Spinal cord (tissue), 10 donors: Measurements from ENCODE around the gene CA5A. TPM values are rescaled to one million over a fixed set of nuclear protein-coding genes. Genes with fewer than 3 reads are reported as not detected.
"Not testable (repeated sequence)": the region's sequence is repeated elsewhere in the genome, so short reads cannot be mapped to it uniquely, and the experiment has no call there.

Experiments used
- DNase-seq, 6 donors: peaks; one replicate each; pipeline versions ENCODE4 v3.0.0 to v3.0.0-alpha.2; 2013 to 2015; ENCODE audit warnings: low spot score in 6 of 6, low read depth in 4 of 6
- H3K27ac ChIP-seq: one replicate; pipeline ENCODE4 v1.5.1; 2013; ENCODE audit warnings: low read depth, low read length, control low read depth
- H3K27me3 ChIP-seq: one replicate; pipeline ENCODE4 v1.6.1; 2013; ENCODE audit warnings: low read length; ENCODE audit not compliant: control insufficient read depth, insufficient read depth
- H3K36me3 ChIP-seq: one replicate; pipeline ENCODE4 v1.6.1; 2013; ENCODE audit warnings: low read length; ENCODE audit not compliant: control insufficient read depth, insufficient read depth
- H3K4me1 ChIP-seq: one replicate; pipeline ENCODE4 v1.6.1; 2013; ENCODE audit warnings: low read length; ENCODE audit not compliant: control insufficient read depth, insufficient read depth
- H3K4me3 ChIP-seq: one replicate; pipeline ENCODE4 v1.5.1; 2013; ENCODE audit warnings: low read depth, low read length, control low read depth
- H3K9me3 ChIP-seq: one replicate; pipeline ENCODE4 v1.6.1; 2013; ENCODE audit warnings: low read length; ENCODE audit not compliant: control insufficient read depth, insufficient read depth
- WGBS: methylation state at CpG from one replicate; pipeline ENCODE4 v1.1.5; 2013; ENCODE audit warnings: missing lambda C conversion rate; ENCODE audit not compliant: insufficient coverage; 5-methylcytosine and 5-hydroxymethylcytosine counted together
- polyA plus RNA-seq, 2 donors: library from polyadenylated mRNA; unstranded; fragments of 120-200 nt; gene quantifications; one replicate each; pipeline ENCODE4 v1.2.1, GENCODE V29; 2013; ENCODE audit not compliant: insufficient read length in 2 of 2
- total RNA-seq, 2 donors: library from RNA; depleted of rRNA in 1 of 2; stranded (reverse); fragments of 120-200 nt in 1 of 2; fragments of >200 nt in 1 of 2; gene quantifications; one replicate each; pipeline versions ENCODE4 v1.2.3 to v1.2.4, GENCODE V29; 2013 to 2014
- donor health status: healthy.

CA5A gene
- total and polyA plus RNA-seq, 4 donors = 0.10 to 0.55 (median 0.27) TPM; not detected in 1

GRCh38 chr16:87939562-87940423 lies 3.5 kb upstream of the CA5A start:
- Histone ChIP-seq H3K36me3 (no peaks in the 10 kb centered on the region), H3K27ac (no peak overlapping the region), H3K4me1 (no peaks in the 10 kb centered on the region), H3K27me3 (no peaks in the 10 kb centered on the region), H3K4me3 (no peak overlapping the region), H3K9me3 (no peaks in the 10 kb centered on the region)
- DNase-seq = no peak
- WGBS = 92% methylated on average over 11 of the region's 13 CpGs

DNA sequence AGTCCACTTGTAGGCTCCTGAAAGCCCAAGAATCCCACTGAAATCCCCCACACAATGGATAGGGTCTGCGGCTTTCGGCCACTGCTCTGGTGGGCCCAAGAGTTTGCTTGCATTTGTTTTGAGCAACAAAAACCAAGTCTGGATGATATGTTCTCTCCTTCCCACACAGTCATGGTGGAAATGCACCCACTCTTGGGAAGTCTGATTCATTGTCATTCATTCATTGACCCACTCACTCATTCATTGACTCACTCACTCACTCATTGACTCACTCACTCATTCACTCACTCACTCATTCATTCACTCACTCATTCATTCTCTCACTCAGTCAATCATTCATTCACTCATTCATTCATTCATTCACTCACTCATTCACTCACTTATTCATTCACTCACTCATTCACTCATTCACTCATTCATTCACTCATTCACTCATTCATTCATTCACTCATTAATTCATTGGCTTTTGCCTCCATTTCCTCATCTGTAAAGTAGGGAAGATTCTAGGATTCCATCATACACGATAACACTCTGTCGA lies 2.2 kb upstream of the CA5A start:
- no peaks in the 10 kb centered on the region for H3K27me3 ChIP-seq
- WGBS = 98% methylated on average over 4 of the region's 4 CpGs
- no peak overlapping the region for H3K4me3 ChIP-seq
- no peaks in the 10 kb centered on the region for H3K9me3 ChIP-seq
- H3K36me3 ChIP-seq = no peaks in the 10 kb centered on the region
- DNase-seq = no peak
- no peaks in the 10 kb centered on the region for H3K4me1 ChIP-seq
- no peak overlapping the region for H3K27ac ChIP-seq

GRCh38 chr16:87937231-87937542 lies 858 bp upstream of the CA5A start:
- WGBS = 92% methylated on average over 2 of the region's 7 CpGs
- not testable (repeated sequence) for H3K9me3 ChIP-seq, H3K4me3 ChIP-seq, DNase-seq, H3K27ac ChIP-seq, H3K36me3 ChIP-seq, H3K27me3 ChIP-seq, H3K4me1 ChIP-seq

GRCh38 chr16:87936016-87936374 lies 334 bp downstream of the CA5A start:
- not testable (repeated sequence) for H3K27me3 ChIP-seq, H3K36me3 ChIP-seq, DNase-seq, H3K27ac ChIP-seq, H3K4me3 ChIP-seq, H3K9me3 ChIP-seq, H3K4me1 ChIP-seq
- WGBS = 87% methylated on average over 13 of the region's 14 CpGs

DNA sequence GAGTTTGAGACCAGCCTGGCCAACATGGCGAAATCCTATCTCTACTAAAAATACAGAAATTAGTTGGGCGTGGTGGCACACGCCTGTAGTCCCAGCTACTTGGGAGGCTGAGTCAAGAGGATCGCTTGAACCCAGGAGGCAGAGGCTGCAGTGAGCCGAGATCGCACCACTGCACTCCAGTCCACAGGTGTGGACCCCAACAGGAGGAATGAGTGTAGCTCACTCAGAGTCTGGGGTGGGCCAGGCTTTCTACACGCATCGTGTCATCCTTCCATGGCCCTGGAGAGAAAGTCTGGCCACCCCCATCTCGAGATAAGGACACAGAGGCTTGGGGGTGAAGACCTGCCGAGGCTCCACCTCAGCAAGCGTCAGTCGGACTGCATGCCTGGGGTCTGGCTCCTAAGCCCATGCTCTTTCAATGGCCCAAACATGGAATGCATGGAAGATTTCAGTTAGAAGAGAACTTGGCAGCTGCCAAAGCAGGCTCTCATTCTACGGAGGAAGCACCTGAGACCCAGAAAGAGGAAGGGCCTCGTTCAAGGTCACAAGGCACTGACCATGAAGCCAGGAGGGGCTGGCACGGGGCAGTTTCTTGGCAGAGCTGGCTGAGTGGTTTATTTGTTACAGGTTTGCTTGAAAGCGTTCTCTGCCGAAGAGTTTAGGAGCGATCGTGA lies 1.4 kb downstream of the CA5A start:
- H3K4me3 ChIP-seq, H3K27ac ChIP-seq, H3K36me3 ChIP-seq, H3K9me3 ChIP-seq, DNase-seq, H3K4me1 ChIP-seq, H3K27me3 ChIP-seq: not testable (repeated sequence)
- WGBS = 92% methylated on average over 15 of the region's 19 CpGs

- H3K4me1 ChIP-seq = no peaks in the 10 kb centered on the region
- H3K27me3 ChIP-seq = no peaks in the 10 kb centered on the region
- H3K27ac ChIP-seq = no peak overlapping the region
- no peaks in the 10 kb centered on the region for H3K36me3 ChIP-seq
- DNase-seq = no peak
- no peak overlapping the region for H3K4me3 ChIP-seq
- 94% methylated on average over 2 of the region's 3 CpGs for WGBS
- no peaks in the 10 kb centered on the region for H3K9me3 ChIP-seq
Observed at GRCh38 chr16:87933140-87933495, 3.2 kb downstream of the CA5A start.

- 98% methylated on average over 13 of the region's 17 CpGs for WGBS
- H3K27me3 ChIP-seq, H3K4me3 ChIP-seq, H3K4me1 ChIP-seq, H3K36me3 ChIP-seq, H3K27ac ChIP-seq, H3K9me3 ChIP-seq, DNase-seq: not testable (repeated sequence)
Observed at GRCh38 chr16:87932475-87933139, 3.7 kb downstream of the CA5A start.

GRCh38 chr16:87931504-87931903 lies 4.8 kb downstream of the CA5A start:
- H3K36me3 ChIP-seq = no peaks in the 10 kb centered on the region
- no peaks in the 10 kb centered on the region for H3K9me3 ChIP-seq
- DNase-seq = no peak
- H3K27ac ChIP-seq = no peak overlapping the region
- H3K27me3 ChIP-seq = no peaks in the 10 kb centered on the region
- peaks cover 3% of the 10 kb centered on the region for H3K4me1 ChIP-seq
- 59% methylated on average over 17 of the region's 17 CpGs for WGBS
- no peak overlapping the region for H3K4me3 ChIP-seq

GRCh38 chr16:87930456-87930855 lies 5.9 kb downstream of the CA5A start:
- H3K27ac ChIP-seq = no peak overlapping the region
- H3K9me3 ChIP-seq = no peaks in the 10 kb centered on the region
- DNase-seq = no peak
- H3K36me3 ChIP-seq = no peaks in the 10 kb centered on the region
- no peaks in the 10 kb centered on the region for H3K27me3 ChIP-seq
- 60% methylated on average over 9 of the region's 11 CpGs for WGBS
- H3K4me1 ChIP-seq = peaks cover 7% of the 10 kb centered on the region
- no peak overlapping the region for H3K4me3 ChIP-seq
